ENCODE results near the gene BAK1.
"Not testable (repeated sequence)": the region's sequence is repeated elsewhere in the genome, so short reads cannot be mapped to it uniquely, and the experiment has no call there.

BAK1 gene

GRCh38 chr6:33570806-33571636 is 9.1 kb downstream of the BAK1 start:
- H3K4me3 ChIP-seq (replicated peaks; ENCODE audit: low read depth, low read length), result peak overlapping the region; percentile 55
- no peak for TF ChIP-seq CTCF (IDR thresholded peaks at IDR 0.05; ENCODE audit: low read depth, low read length, missing control alignments)
- DNase-seq (ENCODE audit: extremely low read depth, low read depth), result peak; percentile 53

DNA sequence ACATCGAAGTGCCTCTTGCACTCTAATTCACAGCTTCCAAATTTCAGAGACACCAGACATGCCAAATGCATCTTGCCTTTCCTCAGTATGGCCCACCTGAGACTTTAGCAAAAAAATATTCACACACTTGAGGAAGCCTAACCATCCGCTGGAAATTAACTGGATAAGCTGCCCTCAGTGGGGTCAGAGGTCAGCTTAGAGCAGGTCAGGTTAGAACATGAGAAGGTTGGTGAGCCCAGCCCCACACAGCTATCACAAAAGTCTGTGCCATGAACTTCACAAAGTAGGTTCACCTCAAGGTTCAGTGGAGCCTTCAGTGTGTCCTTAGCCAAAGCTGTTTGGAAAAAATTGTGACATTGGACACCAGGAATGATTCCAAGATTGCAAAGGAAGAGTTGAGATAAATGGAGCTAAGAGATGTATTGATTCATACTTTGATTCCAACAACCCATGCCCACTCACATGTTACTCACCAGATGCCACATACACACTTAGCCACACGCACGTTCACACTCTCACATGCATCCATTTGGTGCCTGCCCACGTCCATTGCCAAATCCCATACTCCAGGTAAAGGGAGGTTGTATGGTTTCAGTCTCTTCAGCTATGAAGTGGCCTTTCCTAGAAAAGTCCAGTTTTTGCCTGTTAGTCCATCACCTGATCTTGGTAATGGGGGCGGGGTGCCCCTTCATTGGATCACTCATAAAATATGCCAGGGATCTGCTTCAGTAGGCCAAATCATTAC is 11.1 kb downstream of the BAK1 start:
- no peak overlapping the region for H3K4me3 ChIP-seq (replicated peaks; ENCODE audit: low read depth, low read length)
- no peak for TF ChIP-seq CTCF (IDR thresholded peaks at IDR 0.05; ENCODE audit: low read depth, low read length, missing control alignments)
- DNase-seq (ENCODE audit: extremely low read depth, low read depth), result no peak

DNA sequence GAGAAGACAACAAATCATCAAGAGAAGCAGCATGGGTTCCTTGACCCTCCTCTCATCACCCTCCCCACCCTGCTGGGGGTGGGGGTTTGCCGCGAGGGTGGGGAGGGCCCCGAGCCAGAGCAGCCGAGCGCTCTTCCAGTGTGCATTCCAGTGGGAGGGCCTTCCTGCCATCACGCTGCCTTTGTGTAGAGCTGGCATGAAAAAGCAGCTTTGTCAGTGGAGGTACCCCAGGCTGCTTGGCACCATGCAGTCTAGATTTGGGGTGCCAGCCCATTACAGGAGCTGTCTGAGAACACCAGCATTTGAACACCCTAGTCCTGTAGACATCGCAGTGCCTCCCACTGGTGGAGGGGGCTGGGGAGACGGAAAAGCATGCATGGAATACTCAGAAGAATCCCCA is 12.2 kb downstream of the BAK1 start:
- no peak for TF ChIP-seq CTCF (IDR thresholded peaks at IDR 0.05; ENCODE audit: low read depth, low read length, missing control alignments)
- no peak overlapping the region for H3K4me3 ChIP-seq (replicated peaks; ENCODE audit: low read depth, low read length)
- no peak for DNase-seq (ENCODE audit: extremely low read depth, low read depth)

- no peak overlapping the region for H3K4me3 ChIP-seq (replicated peaks; ENCODE audit: low read depth, low read length)
- TF ChIP-seq CTCF (IDR thresholded peaks at IDR 0.05; ENCODE audit: low read depth, low read length, missing control alignments), result no peak
- DNase-seq (ENCODE audit: extremely low read depth, low read depth), result no peak
Measured at GRCh38 chr6:33566182-33567084, 13.6 kb downstream of the BAK1 start.

GRCh38 chr6:33558801-33559200 is 21.3 kb downstream of the BAK1 start:
- H3K4me3 ChIP-seq (replicated peaks; ENCODE audit: low read depth, low read length), result no peak overlapping the region
- TF ChIP-seq CTCF (IDR thresholded peaks at IDR 0.05; ENCODE audit: low read depth, low read length, missing control alignments), result no peak
- DNase-seq (ENCODE audit: extremely low read depth, low read depth), result no peak

DNA sequence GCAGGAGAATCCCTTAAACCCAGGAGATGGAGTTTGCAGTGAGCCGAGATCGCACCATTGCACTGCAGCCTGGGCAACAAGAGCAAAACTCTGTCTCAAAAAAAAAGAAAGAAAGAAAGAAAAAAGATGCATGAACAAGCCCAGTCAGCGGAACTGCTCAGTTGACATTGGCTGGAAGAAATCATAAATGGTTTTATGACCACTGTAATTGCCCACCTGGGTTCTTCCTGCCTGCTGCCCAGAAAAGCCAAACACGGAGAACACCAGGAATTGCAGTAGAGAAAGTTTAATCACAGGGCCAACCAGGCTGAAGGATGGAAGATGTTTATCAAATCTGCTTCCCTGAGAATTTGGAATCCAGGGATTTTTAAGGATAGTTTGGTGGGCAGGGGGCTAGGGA is 22.7 kb downstream of the BAK1 start:
- TF ChIP-seq CTCF (IDR thresholded peaks at IDR 0.05; ENCODE audit: low read depth, low read length, missing control alignments), result no peak
- no peak for DNase-seq (ENCODE audit: extremely low read depth, low read depth)
- no peak overlapping the region for H3K4me3 ChIP-seq (replicated peaks; ENCODE audit: low read depth, low read length)

- H3K4me3 ChIP-seq (replicated peaks; ENCODE audit: low read depth, low read length); DNase-seq (ENCODE audit: extremely low read depth, low read depth): not testable (repeated sequence)
Measured at GRCh38 chr6:33552883-33553282, 27.2 kb downstream of the BAK1 start.
